Muscle of back (tissue), 11 donors: ENCODE results near the gene AK8. TPM values are rescaled to one million over a fixed set of nuclear protein-coding genes. Genes with fewer than 3 reads are reported as not detected.

Experiments
- DNase-seq, 3 donors: peaks; one replicate each; pipeline versions ENCODE4 v3.0.0 to v3.0.0-alpha.2; 2013
- polyA plus RNA-seq, 10 donors: library from polyadenylated mRNA; unstranded; fragments of 120-200 nt; gene quantifications; one replicate each; pipeline ENCODE4 v1.2.1, GENCODE V29; 2013; ENCODE audit not compliant: insufficient read length in 10 of 10

The AK8 gene
- polyA plus RNA-seq, 10 donors, result 0.31 to 1.2 (median 0.48) TPM

DNA sequence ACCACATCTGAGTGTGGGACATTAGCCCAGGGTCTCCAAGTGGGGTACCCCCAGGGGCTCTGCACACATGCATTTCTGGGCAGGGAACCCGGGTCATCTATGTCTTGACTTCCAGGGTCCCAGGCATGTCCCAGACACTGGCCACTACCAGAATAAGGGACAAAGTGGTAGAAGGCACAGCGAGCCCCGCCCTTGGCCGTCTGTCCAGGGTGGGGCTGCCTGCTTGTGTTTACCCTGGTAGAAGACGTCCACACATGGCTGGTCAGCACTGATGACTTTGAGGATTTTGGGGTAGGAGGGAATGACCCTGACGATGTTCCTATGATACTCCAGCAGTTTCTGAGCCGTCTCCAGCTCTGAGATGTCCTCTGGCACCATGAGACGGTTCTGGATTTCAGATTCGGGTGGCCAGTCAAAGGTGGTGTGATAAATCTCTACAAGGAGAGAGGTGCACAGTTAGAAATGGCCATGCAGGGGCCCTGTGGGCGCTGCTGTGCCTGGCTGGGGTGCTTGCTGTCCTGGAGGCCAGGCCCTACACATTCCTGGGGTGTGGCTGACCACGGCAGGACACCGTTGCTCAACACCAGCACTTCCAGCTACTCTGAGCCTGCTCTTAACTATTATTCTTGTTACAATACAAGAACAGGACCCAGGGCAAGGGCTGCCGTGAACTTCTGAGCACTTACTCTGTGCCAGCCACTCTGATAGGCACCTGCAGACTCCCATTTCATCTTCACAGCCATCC is 51.3 kb downstream of the AK8 start:
- DNase-seq, result no peak

DNA sequence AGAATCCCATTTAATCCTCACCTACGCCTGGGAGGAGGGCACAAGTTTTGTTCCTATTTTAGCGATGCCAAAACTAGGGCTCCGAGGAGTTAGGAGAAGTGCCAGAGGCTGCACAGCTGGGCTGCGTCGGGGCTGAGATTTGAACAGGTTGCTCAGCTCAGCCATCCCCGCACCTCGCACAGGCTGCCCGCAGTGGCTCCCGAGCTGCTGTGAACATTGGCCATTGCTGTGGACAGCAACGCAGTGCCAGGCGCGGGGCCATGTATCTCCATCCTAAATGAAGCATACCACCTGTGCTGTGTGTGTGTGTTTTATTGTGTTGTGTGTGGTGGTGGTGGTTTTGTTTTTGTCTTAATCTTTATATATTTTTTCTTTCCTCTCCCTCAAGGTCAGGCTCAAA is 52.0 kb downstream of the AK8 start:
- no peak for DNase-seq

DNA sequence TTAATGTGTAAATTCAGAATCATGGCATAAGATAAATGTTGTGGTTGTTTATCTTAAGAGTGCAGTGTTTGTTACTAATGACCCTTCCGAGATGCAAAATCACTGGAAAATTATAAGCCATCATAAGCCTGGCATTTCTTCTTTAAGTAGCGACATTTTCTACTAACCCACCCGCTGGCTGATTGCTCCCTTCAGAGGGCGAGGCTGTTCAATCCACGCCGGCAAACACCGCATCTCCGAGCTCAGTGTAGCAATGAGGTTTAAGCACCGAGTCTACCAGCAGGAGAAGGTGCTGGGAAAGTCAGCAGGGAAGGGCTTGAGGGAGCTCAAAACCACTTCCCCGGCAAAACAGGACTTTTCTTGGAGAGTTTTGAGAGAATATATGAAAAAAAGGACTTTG is 52.7 kb downstream of the AK8 start:
- no peak for DNase-seq

DNA sequence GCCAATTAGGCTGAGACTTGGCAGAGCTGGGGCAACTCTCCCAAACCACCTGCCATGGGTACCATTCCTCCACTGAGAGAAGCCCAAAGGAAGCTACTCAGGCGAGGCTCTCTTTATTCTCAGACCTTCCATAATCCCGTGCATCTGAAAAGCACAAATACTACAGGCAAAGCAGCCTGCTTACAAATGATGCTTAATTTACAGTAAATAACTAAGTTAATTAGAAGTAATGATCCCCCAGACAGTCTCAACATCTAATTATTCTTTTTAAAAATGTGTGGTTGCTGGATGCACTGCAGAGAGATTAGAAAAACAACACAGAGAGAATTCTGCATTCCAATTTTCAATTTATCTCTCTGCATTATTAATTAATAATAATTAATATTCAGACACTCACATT is 53.1 kb downstream of the AK8 start:
- DNase-seq, result no peak

DNA sequence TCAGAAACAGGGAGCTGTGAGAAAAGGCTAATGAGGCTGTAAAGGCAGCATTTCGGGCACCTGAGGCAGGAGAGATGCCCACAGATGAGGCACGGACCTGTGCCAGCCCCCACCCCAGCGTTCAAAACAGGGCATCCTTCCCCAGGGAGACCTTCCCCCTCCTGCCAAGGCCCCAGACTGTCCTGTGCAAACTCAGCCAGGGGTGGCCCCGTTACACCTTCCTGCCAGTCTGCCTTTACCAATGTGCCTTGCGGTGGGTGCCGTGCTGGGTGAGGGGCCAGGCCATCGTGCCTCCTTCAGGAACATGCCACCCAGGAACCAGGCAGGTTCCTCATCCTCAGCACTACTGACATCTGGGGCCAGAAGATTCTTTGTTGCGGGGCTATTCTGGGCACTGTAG is 53.9 kb downstream of the AK8 start:
- no peak for DNase-seq

DNA sequence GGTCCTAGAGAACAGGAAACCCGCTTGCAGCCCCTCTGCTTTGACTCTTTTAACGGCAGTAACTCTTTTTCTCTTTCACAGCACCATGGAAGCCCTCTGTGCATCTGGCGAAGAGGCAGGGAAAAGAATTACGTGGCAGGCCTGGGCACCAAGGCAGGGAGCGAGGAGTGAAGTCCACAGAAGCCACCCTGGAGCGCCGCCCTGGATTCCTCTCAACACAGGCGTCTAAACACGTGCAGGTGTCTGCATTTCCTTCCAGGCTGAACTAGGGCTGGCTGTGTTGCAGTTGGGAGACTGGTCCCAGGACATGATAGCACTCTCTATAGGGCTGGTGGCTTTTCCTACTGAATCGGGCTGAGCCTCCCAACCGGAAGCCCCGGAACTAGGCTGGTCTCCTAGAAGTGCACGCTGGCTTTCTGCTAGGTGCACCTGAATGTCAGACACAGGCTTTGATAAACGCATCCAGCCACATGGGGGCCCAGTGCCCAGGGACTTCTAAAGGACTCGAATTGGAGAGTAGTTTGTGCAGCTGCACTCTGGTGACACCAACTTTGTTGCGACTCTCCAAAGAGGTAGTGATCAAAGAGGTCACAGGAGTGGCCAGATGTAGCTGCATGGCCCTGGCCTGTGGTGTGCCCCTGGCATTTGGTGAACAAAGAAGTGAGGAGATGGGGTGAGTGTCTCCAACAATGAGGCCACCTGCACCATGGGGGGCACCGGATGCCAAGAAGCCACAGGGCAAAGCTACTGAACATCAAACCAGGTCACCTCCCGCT is 54.5 kb downstream of the AK8 start:
- no peak for DNase-seq

DNA sequence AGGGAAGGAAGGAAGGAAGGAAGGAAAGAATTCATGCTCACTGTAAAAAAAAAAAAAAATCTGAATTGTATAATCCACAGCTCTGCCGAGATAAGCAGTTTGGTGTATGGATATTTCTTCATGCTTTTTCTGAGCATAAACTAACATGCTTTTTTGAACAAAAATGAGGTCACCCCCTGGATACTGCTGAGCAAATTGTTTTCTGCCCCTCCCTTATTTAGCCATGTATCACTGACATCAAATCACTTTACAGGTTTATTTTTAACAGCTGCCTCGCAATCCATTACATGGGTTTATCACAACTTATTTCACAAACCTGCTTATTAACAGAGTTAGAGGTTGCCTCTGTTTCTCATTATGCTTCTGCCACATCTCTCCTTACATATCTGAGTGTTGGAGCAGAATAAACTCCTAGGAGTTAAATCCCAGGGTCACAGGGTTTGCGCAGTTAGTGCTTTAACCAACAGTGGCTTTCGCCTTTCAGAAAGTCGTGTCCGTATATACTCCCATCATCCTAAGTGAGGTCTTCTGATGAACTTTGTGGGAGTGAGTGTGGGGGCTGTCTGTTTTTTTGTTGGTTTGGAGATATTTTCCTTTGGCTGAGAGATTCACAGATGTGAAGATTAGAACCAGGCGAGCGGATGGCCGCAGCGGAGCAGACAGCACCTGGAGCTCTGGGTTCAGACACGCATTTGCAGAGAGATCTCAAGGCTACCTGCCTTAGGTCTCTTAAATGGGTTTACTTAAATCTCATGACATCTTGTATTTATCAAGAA is 57.7 kb downstream of the AK8 start:
- no peak for DNase-seq

DNA sequence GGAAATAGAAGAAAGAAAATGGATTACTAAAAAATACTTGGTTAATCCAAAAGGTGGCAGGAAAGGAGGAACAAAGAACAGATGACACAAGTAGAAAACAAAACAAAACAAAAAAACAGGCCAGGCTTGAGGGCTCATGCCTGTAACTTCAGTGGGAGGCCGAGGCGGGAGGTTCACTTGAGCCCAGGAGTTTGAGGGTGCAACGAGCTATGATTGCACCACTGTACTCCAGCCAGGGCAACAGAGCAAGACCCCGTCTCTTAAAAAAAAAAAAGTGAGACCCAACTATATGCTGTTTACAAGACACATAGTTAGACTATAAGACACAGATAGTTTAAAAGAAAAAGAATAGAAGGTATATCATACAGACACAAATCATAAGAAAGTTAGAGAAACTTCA is 59.5 kb downstream of the AK8 start:
- no peak for DNase-seq

DNA sequence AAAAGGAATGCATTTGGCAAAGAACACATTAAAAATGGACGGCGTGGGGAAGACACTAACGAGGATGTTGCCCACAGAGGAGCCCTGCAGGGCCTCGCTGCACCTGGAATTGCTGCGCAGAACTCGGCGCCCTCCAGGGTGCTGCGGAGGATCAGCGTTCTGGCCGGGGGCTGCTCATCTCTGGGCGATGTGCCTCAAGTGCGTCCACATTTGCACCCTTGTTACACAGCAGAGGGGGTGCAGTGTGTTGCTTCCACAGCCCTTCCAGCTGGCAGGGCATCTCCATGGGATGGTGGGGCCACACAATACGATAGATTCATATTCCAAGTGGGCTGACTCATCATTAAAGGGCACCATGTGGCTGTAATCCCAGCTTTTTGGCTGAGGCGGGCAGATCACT is 63.1 kb downstream of the AK8 start:
- DNase-seq, result no peak

DNA sequence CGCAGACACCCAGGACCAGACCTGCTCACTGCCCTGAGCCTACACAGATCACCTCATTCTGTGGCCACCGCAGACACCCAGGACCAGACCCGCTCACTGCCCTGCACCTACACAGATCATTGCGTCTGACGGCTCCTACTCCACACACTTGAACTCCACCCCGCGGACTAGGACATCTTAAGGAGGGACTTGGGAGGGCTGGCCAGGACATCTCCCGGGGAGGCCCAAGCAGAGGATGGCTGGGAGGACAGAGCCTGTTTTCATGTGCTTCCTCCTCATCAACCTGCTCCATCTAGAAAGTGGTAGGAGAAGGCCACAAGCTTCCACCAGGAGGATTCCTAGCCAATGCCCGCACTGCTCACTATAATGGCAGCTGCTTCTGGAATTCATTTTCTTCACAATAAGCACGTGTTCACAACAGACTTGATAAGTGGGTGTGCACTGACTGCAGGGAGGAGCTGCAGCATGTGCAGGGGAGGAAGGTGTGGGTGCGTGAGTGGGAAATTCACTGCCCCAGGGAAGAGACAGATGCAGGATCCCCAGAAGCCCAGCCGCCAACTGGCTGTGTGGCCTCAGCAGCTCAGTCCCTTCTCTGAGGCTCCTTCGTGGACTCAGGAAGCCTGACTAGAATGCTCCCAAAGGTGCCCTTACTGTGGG is 64.8 kb downstream of the AK8 start:
- no peak for DNase-seq

DNA sequence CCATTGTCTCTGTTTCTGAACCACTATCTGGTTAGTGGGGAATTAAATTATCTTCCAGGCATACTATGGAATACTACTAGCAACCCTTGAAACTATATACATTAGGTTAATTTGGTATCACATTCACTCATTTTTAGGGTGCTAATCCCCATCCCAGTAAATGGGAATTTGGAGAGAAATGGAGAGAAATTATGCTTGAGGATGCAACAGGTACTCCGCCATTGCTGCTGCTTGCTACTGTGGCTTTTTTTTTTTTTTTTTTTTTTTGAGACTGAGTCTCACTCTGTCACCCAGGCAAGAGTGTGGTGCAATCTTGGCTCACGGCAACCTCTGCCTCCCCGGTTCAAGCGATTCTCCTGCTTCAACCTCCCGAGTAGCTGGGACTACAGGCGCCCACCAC is 66.1 kb downstream of the AK8 start:
- no peak for DNase-seq

DNA sequence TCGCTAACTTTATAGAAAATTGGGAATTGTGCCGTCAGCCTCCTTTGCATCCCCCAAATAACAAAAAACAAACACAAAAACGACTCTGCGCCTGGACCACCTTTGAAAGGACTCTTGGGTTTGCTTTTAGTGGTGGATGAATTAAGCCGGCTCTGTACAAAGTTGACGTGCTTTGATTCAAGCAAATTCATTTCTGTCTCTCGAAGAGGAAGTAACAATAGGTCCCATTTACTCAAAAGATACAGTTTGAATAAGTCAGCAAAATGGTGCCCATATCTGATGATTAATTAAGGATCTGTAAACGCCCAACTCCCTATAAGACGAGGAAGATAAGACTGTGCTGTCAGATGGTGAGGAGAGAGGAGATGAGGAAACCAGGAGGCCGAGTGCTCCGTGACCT is 67.8 kb downstream of the AK8 start:
- no peak for DNase-seq

DNA sequence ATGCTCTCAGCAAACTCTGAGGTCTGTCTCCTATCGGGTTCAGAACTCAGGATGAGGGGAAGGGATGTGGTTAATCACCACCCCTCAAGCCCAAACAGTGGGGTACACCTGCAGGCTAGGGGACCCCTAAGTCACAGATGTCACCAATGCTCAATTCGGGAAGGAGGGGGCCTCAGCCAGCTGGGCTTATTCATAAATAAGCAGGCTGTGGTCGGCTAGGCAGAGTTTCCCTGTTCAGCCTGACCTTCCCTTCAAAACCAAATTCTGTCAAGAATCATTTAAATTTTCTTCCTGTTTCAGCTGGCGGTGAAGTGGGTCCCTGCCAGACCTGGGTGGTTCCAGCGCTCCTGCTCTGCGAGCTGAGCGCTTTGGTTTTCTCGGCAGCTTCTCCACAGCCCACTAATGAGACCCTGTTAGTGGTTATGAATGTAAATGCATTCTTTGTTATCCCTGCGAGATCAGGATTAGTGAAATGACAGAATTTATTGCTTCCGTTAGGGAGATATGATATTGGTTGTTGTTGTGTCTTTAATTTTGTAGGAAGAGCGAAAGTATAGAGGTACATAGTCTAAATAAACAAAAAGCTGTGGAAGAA is 68.3 kb downstream of the AK8 start:
- DNase-seq, result no peak

DNA sequence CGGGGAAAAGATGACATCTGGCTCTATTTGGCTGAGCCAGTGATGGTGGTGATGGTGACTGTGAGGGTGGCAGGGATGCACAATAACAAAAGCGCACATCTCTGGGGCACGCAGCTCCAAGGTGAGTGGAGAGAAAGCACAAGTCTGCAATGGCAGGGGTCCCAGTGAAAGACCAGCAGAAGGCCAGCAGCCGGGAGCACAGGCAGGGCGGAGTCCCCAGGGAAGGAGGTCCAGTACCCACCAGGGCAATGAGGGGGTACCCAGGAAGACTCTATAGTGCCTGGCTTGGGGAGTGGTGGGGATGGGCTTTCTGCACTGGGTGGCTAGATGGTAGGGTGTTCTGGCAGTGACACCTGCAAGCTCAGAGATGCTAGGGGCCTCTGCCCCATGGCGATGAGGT is 69.4 kb downstream of the AK8 start:
- DNase-seq, result no peak

DNA sequence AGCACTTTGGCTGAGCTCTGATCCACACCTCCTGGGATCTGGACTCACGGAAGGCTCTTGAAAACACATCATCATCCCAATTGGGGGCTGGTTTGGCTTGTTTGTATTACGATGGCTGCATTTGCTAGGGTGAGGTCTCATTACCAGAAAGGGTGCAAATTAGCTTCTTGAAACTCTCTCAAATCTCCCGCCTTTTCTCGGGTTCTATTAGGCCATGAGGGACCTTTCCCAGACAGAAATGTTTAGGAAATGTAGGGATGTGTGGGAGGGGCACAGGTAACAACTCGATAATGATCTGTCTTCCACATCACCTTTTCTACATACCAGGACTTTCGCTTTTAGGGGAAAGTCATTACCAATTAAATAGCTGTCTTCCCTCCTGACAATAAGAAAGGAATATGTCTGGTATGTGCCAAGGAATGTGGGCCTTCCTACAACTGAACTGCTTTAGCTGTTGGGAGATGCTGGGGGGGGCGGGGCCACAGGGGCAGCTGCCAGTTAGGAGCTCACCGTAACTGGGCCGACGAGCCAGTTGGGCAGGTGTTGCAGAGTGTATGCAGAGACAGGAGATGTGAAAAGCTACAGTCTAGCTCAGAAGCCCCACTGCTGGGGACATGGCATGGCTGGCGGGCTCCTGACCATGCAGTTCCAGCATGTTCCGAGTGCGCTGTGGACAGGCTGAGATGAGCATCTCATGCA is 71.2 kb downstream of the AK8 start:
- no peak for DNase-seq

DNA sequence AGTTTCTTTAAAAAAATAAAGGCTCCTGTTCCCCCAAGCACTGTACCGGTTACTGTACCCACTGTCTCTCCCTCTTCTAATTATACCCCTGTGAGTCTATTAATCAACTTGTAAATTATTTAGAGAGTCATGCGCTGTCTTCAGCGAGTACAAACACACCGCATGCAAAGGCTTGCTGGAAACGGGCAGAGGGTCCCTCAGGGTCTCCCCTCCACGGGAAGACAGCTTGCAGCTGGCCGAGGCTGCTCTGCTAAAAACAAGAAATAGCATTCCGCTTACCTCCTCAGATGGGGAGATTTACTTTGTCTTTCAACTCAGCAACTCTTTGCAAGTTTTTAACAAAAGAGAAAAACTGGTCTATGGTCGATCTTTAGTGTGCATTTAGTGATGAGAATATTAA is 71.8 kb downstream of the AK8 start:
- no peak for DNase-seq

DNA sequence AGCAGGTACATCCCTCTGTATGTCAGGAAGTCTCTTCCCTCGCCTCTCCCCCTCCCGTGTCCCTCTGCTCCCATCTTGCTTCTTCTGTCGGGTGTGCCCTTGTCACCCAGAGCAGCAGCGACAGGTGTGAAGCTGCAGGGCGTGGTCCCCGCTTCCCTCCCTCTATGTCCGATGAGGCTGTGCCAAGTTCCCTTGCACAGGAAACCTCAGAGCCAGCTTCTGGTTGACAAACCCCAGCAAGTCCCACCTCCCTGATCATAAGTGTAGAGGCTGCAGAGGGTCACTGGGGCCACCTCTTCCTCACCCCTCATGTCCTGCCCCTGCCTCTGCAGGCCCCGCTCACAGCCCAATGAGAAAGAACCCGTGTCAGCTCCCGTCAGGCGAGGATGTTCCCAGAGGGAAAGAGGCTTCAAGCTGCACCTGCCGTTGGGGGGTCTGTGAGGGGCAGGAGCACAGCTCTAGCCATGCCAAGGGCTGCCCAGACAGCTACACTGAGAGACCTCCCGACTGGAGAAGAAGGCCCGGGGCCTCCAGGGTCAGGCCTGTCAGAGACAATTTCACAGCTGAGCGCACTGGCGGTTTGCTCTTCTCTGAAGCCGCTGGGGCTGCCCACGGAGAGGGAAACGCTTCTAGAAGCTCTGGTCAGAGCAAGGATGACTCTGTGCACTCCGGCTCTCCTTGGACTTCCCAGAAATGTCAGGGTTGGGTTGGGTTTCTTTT is 73.3 kb downstream of the AK8 start:
- peak in 2 of 3 donors; percentile 8 to 44 for DNase-seq

DNA sequence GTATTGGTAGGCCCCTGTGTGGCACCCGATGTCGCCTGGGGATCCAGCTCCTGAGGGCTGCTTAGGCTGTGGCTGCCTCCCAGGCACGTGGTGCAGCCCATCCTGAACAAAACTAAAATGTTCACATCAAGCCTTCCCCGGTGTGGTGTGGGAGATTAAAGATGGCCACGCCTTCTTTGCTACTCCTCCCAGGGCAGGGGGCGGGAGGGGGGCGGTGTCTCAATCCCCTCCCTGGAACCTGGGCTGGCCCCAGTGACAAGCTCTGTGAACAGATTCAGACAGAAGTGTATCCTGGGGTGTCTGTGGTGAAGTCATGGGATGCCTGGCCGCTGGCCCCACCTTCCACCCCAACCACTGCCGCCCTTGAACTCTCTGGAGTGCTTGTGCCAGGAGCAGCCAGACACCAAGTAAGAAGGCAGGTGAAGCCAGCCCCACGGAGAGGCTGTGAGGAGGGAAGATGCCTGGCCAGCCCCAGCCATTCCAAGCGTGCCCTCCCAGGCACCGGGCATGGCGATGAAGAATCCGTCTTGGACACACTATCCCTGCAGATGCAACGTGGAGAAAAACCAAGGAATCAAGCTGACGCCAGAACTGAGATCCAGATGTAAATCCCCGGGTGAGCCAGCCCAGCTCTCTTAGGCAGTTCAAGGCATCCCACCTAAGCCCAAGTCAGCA is 75.8 kb downstream of the AK8 start:
- DNase-seq, result no peak

DNA sequence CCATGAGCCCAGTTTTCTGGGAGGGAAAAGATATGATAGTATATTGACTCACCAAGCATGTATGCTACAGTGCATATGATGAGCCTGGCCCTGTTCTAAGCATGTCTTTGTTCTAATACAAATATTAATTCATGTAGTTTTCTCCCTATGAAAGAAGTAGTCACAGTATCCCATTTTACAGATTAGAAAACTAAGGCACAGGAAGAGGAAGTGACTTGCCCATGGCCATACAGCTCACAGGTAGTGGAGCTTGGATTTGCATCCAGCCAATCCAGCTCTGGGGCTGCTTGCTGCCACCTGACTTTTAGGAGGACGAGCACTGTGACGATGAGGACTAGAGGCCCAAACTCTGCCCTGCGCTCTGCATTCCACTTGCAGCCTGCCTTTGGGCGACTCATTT is 76.4 kb downstream of the AK8 start:
- no peak for DNase-seq
